ENCODE data around the gene USP5.

Gene USP5

DNA sequence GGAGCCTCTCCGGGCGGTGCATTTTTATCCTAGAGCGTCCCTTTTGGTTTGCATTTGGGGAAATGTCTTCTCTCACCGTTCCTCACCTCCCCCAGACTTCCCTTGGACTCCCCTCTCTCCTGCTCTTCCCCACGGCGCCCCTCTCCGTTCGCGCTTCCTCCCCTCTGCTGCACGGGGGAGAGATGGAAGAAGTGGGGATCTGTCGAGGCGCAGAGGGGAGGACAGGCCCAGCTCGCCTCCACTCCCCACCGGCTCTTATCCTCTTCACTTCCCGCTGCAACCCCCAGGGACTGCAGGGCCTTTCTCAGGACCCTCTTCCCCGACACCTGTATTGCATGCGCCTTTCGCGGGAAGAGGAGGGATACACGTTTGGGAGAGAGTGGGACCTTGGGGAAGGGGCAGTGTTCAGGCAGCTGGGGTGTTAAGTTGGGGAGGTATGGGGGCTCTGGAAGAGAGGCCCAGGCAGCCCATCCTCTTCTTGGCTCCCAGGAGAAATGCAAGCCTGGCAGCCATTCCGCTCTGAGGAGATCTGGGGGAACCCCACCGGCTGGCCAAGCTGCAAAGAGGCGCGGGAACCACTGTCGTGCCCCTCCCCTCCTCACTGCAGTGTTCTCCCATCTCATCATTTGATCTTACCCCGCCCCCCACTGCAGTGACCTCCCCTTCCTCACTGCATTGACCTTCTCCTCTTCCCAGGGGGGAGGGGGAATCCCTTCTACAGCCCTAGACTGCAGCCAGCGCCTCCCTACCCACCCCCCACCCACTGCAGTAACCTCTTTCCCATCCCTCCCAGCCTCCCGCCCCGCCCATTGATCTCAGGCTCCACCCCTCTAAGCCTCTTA lies 63.2 kb downstream of the USP5 start:
- Histone ChIP-seq H3K9me3 (ENCODE audit: control insufficient read depth, insufficient read depth, low read length) (no peaks in the 10 kb centered on the region), H3K9ac (ENCODE audit: low read depth, low read length) (peak overlapping the region; percentile 76), H3K27me3 (ENCODE audit: control insufficient read depth, insufficient read depth, low read length) (no peaks in the 10 kb centered on the region), H3K4me1 (ENCODE audit: control insufficient read depth, insufficient read depth, low read length) (peaks cover 16% of the 10 kb centered on the region), H3K36me3 (ENCODE audit: control insufficient read depth, insufficient read depth, low read length) (peaks cover 33% of the 10 kb centered on the region), H3K4me3 (ENCODE audit: low read depth, low read length) (peak overlapping the region; percentile 86)

DNA sequence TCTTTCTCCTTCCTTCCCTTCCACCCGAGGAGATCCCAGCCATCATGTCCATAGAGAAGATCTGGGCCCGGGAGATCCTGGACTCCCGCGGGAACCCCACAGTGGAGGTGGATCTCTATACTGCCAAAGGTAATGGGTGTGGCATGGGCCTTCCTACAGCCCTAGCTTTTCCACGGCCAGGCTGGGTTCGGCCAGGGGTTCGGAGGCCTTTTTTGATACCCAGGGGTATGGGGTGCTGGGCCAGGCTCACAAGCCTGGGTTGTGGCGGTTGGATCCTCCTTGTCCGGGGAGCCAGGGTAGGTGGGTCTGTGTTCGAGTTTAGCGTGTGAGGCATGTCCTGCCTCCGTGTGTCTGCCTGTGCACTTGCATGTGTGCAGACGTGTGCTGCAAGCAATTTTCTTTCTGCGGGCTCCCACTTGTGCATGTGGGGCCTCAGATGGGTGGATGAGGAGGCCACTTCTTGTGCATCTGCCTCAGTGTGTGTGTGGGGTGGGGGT lies 63.9 kb downstream of the USP5 start:
- Histone ChIP-seq H3K4me1 (ENCODE audit: control insufficient read depth, insufficient read depth, low read length) (peaks cover 16% of the 10 kb centered on the region), H3K4me3 (ENCODE audit: low read depth, low read length) (peak overlapping the region; percentile 86), H3K27me3 (ENCODE audit: control insufficient read depth, insufficient read depth, low read length) (no peaks in the 10 kb centered on the region), H3K36me3 (ENCODE audit: control insufficient read depth, insufficient read depth, low read length) (peaks cover 33% of the 10 kb centered on the region), H3K9ac (ENCODE audit: low read depth, low read length) (peak overlapping the region; percentile 47), H3K9me3 (ENCODE audit: control insufficient read depth, insufficient read depth, low read length) (no peaks in the 10 kb centered on the region)

Measured in iPS-15b (cell line).